Testis (tissue), 3 donors: ENCODE results near the gene CXXC5. TPM values are rescaled to one million over a fixed set of nuclear protein-coding genes. Genes with fewer than 3 reads are reported as not detected.

Experiments used
- DNase-seq: peaks from one replicate; pipeline ENCODE4 v3.0.0-alpha.2; 2019
- H3K27ac ChIP-seq, 2 donors: fragments of 200-600 bp; sonication (generic); one replicate each; pipeline ENCODE4 v1.5.1; 2019
- H3K27me3 ChIP-seq: fragments of 200-600 bp; sonication (generic); one replicate; pipeline ENCODE4 v1.5.1; 2019
- H3K36me3 ChIP-seq: fragments of 200-600 bp; sonication (generic); one replicate; pipeline ENCODE4 v1.5.1; 2017; ENCODE audit warnings: low read depth; ENCODE audit errors: missing control alignments
- H3K4me1 ChIP-seq: fragments of 200-600 bp; sonication (generic); one replicate; pipeline ENCODE4 v1.5.1; 2019
- H3K4me3 ChIP-seq, 2 donors: fragments of 200-600 bp; sonication (generic); one replicate each; pipeline ENCODE4 v1.5.1; 2017 to 2019
- H3K9me3 ChIP-seq: fragments of 200-600 bp; sonication (generic); one replicate; pipeline ENCODE4 v1.5.1; 2017
- CTCF ChIP-seq, 3 experiments: fragments of 450-650 bp in 2 of 3; fragments of 200-600 bp in 1 of 3; sonication (generic) in 1 of 3; IDR thresholded peaks; one replicate each; pipeline ENCODE4 v1.5.1; 2016 to 2019; ENCODE audit warnings: antibody characterized with exemption in 3 of 3, mild to moderate bottlenecking in 2 of 3, moderate library complexity in 1 of 3
- POLR2A ChIP-seq: fragments of 450-650 bp; IDR thresholded peaks from one replicate; pipeline ENCODE4 v1.6.1; 2017; ENCODE audit warnings: antibody characterized with exemption, mild to moderate bottlenecking, moderate library complexity
- WGBS, 2 donors: methylation state at CpG; one replicate each; pipeline ENCODE4 v1.1.5; 2018; 5-methylcytosine and 5-hydroxymethylcytosine counted together
- intact Hi-C: fragments of 100-400 bp; cut with DNase I; formaldehyde crosslinking; loops from one replicate; pipeline ENCODE4 v1.15.1; 2023; ENCODE audit warnings: low total_unique reads
- polyA plus RNA-seq: library from polyadenylated mRNA; stranded (reverse); fragments of 350-450 nt; fragmentation: Illumina TruSeq; extraction: RNeasy Lipid Tissue Mini Kit (QIAGEN cat#74804); gene quantifications from one replicate; pipeline ENCODE4 v1.2.3, GENCODE V29; 2014; ENCODE audit warnings: low read depth, low replicate concordance; ENCODE audit not compliant: insufficient read depth
- total RNA-seq, 2 donors: library from RNA; depleted of rRNA; stranded (reverse); fragments of >200 nt; gene quantifications; one replicate each; pipeline ENCODE4 v1.2.3, GENCODE V29; 2016

Gene CXXC5
- total and polyA plus RNA-seq, 3 donors from 2014 or later = 71.1 to 94.7 (median 78.3) TPM

- no peak for TF ChIP-seq POLR2A
- no peak for TF ChIP-seq CTCF (IDR thresholded peaks at IDR 0.05)
- H3K4me1 ChIP-seq = peaks cover 67% of the 10 kb centered on the region
- H3K36me3 ChIP-seq = no peaks in the 10 kb centered on the region
- no peaks in the 10 kb centered on the region for H3K9me3 ChIP-seq
- no peaks in the 10 kb centered on the region for H3K27me3 ChIP-seq
- peak overlapping the region; percentile 82 to 94 for H3K27ac ChIP-seq
- DNase-seq = peak; percentile 82
- intact Hi-C loops = no loop called here
- H3K4me3 ChIP-seq = no peak overlapping the region
- 30 to 41% methylated on average over 6 to 23 of the region's 23 CpGs for WGBS, 2 donors
Observed at GRCh38 chr5:139669662-139670368, 21.7 kb downstream of the CXXC5 start.

GRCh38 chr5:139670369-139671095 lies 22.4 kb downstream of the CXXC5 start:
- DNase-seq = peak; percentile 45
- Histone ChIP-seq H3K4me3 (no peak overlapping the region), H3K27ac (peak overlapping the region; percentile 82 to 94), H3K27me3 (no peaks in the 10 kb centered on the region), H3K36me3 (no peaks in the 10 kb centered on the region), H3K4me1 (peaks cover 62% of the 10 kb centered on the region), H3K9me3 (no peaks in the 10 kb centered on the region)
- intact Hi-C loops = no loop called here
- no peak for TF ChIP-seq CTCF (IDR thresholded peaks at IDR 0.05)
- no peak for TF ChIP-seq POLR2A
- WGBS, 2 donors = 64 to 86% methylated on average over 7 to 16 of the region's 16 CpGs

- no peaks in the 10 kb centered on the region for H3K9me3 ChIP-seq
- no peaks in the 10 kb centered on the region for H3K27me3 ChIP-seq
- intact Hi-C loops = no loop called here
- no peak for DNase-seq
- H3K27ac ChIP-seq = peak overlapping the region in 1 of 2 donors; percentile 82
- WGBS, 2 donors = 68 to 72% methylated on average over 6 to 20 of the region's 20 CpGs
- H3K36me3 ChIP-seq = no peaks in the 10 kb centered on the region
- no peak overlapping the region for H3K4me3 ChIP-seq
- peaks cover 55% of the 10 kb centered on the region for H3K4me1 ChIP-seq
- TF ChIP-seq CTCF (IDR thresholded peaks at IDR 0.05) (no peak), POLR2A (no peak)
Observed at GRCh38 chr5:139671096-139671841, 23.1 kb downstream of the CXXC5 start.

- Histone ChIP-seq H3K27ac (no peak overlapping the region), H3K4me1 (peaks cover 32% of the 10 kb centered on the region)
- 74 to 100% methylated on average over 2 to 4 of the region's 4 CpGs for WGBS, 2 donors
Observed at GRCh38 chr5:139675213-139675612, 27.1 kb downstream of the CXXC5 start.

More at GRCh38 chr5:139675213-139675612, 27.1 kb downstream of the CXXC5 start:
- H3K36me3 ChIP-seq = no peaks in the 10 kb centered on the region
- no peaks in the 10 kb centered on the region for H3K9me3 ChIP-seq
- no peaks in the 10 kb centered on the region for H3K27me3 ChIP-seq
- DNase-seq = no peak
- intact Hi-C loops = no loop called here
- H3K4me3 ChIP-seq = no peak overlapping the region
- TF ChIP-seq POLR2A (no peak), CTCF (IDR thresholded peaks at IDR 0.05) (no peak)
